Activated CD4-positive, alpha-beta T cell treated with anti-CD3 and anti-CD28 coated beads for 36 hours (primary cell): ENCODE data around the gene GRWD1. TPM values are rescaled to one million over a fixed set of nuclear protein-coding genes. Genes with fewer than 3 reads are reported as not detected.

ENCODE experiments used
- ATAC-seq: fragments of 200-7000 bp; cut with Tn5 transposase; one replicate; pipeline ENCODE4 v1.10.0; 2021; ENCODE audit warnings: mild to moderate bottlenecking, moderate library complexity
- CTCF ChIA-PET: fragments of 350-600 bp; sonication (Branson Sonifier 250); formaldehyde crosslinking; loops from one replicate; lab custom pipeline; 2021; ENCODE audit warnings: antibody characterized with exemption; lab: Charles Lee
- POLR2A ChIA-PET: fragments of 350-600 bp; sonication (Branson Sonifier 250); formaldehyde crosslinking; loops from one replicate; lab custom pipeline; 2021; ENCODE audit warnings: antibody characterized with exemption, inconsistent platforms; lab: Charles Lee
- DNase-seq: peaks from one replicate; pipeline ENCODE4 v3.0.0-alpha.2; 2020
- H3K27ac Mint-ChIP-seq: one replicate; pipeline ENCODE4 v1.8.0; 2021; ENCODE audit warnings: mixed read lengths
- H3K27me3 Mint-ChIP-seq: one replicate; pipeline ENCODE4 v1.8.0; 2021; ENCODE audit warnings: mixed read lengths
- H3K36me3 Mint-ChIP-seq: one replicate; pipeline ENCODE4 v1.8.0; 2021; ENCODE audit warnings: low read depth, mixed read lengths
- H3K4me1 Mint-ChIP-seq: one replicate; pipeline ENCODE4 v1.8.0; 2021; ENCODE audit warnings: mixed read lengths
- H3K4me3 Mint-ChIP-seq: one replicate; pipeline ENCODE4 v1.8.0; 2021; ENCODE audit warnings: mild to moderate bottlenecking, moderate library complexity, mixed read lengths
- H3K9me3 Mint-ChIP-seq: one replicate; pipeline ENCODE4 v1.8.0; 2021; ENCODE audit warnings: low read depth, mixed read lengths
- intact Hi-C, 2 experiments: fragments of 100-400 bp; cut with DNase I in 1 of 2; cut with micrococcal nuclease in 1 of 2; formaldehyde crosslinking; loops; one replicate each; pipeline versions ENCODE4 v1.14.2 to v1.15.1; 2022 to 2024; cut with DNase I, micrococcal nuclease
- total RNA-seq, 2 experiments: library from RNA; stranded (reverse); gene quantifications; one replicate each; pipeline ENCODE4 v1.2.3, GENCODE V29; 2021

The GRWD1 gene
- total RNA-seq, 2 experiments from 2014 or later = 43.4 to 51.3 TPM

DNA sequence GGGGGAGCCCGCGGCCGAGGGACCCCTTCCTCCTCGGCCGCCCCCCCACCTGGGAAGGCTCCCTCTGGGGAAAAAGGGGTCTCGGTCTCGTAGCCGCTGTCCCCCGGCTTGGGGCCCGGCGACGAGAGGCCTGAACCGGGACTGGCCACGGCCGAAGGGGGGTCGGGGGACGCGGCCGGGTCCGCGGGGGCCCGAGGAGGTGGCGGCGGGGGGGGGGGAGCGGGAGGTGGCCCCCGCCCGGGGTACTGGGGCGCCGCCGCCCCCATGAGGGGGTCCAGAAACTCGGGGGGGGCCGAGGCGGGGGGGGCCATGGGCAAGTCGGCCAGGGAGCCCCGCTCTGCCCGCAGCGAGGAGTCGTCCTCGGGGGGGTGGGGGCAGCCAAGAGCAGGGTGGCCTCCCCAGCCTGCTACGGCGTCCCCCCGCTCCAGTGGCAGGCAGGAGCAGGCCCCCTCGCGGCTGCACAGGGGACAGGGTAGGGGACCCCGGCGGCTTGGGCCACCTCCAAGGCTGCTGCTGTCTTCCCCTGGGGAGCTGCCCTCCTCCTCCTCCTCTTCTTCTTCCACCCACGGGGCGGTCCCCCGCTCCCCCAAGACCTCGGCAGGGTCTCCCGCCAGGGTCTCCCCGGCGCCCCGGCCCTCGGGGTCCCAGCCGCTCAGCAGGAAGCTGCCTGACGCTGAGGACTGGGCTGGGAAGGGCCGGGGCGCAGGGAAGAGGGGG lies 53.0 kb downstream of the GRWD1 start:
- CTCF ChIA-PET = no interaction called here
- ATAC-seq (no peak), DNase-seq (no peak)
- Mint-ChIP-seq H3K36me3 (peaks cover 3% of the 10 kb centered on the region), H3K4me3 (no peak overlapping the region), H3K27me3 (peaks cover 30% of the 10 kb centered on the region), H3K9me3 (no peaks in the 10 kb centered on the region), H3K27ac (no peak overlapping the region), H3K4me1 (peaks cover 21% of the 10 kb centered on the region)
- POLR2A ChIA-PET = no interaction called here
- intact Hi-C loops = loop anchor here in 1 of 2 experiments (10.0 kb wide), 2 partner anchors 104 to 466 kb away; partner anchors contain the start of genes FTL, GRIN2D and KDELR1

DNA sequence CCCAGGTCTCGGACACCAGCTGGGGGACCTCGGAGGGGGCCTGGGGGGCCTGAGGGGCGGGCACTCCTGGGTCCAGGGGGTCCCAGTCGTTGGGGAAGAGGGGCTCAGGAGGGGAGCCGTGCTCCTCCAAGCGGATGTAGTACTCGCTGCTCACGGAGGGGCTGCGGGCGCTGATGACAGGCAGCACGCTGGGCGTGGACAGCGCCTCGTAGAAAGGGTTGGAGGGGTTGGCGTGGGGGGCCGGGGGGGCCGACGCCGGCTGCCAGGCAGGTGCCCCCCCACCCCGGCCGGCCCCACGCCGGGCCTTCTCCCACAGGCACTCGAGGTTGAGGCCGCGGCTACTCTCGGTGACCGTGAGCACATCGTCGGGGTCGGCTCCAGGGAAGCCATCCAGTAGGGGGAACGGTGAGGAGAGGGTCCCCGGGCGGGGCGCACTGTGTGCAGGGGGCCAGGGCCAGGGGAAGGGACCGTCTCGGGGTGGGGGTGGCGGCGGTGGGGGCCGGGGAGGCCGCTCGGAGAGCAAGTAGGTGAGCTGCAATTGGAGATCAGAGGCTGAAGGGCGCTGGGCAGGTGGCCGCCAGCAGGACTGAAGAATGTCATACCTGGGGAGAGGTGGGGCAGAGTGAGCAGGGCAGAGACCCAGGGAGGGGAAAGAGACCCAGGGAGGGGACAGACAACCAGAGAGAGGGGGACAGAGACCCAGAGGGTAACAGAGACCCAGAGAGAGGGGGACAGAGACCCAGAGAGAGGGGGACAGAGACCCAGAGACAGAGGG lies 53.7 kb downstream of the GRWD1 start:
- DNase-seq (no peak), ATAC-seq (no peak)
- peaks cover 26% of the 10 kb centered on the region for H3K27me3 Mint-ChIP-seq
- intact Hi-C loops = loop anchor here in 1 of 2 experiments (10.0 kb wide), 2 partner anchors 105 to 465 kb away; partner anchors contain the start of genes FTL, GRIN2D and KDELR1
- H3K36me3 Mint-ChIP-seq = peaks cover 3% of the 10 kb centered on the region
- ChIA-PET POLR2A (no interaction called here), CTCF (no interaction called here)
- no peak overlapping the region for H3K4me3 Mint-ChIP-seq
- peaks cover 18% of the 10 kb centered on the region for H3K4me1 Mint-ChIP-seq
- no peaks in the 10 kb centered on the region for H3K9me3 Mint-ChIP-seq
- no peak overlapping the region for H3K27ac Mint-ChIP-seq

DNA sequence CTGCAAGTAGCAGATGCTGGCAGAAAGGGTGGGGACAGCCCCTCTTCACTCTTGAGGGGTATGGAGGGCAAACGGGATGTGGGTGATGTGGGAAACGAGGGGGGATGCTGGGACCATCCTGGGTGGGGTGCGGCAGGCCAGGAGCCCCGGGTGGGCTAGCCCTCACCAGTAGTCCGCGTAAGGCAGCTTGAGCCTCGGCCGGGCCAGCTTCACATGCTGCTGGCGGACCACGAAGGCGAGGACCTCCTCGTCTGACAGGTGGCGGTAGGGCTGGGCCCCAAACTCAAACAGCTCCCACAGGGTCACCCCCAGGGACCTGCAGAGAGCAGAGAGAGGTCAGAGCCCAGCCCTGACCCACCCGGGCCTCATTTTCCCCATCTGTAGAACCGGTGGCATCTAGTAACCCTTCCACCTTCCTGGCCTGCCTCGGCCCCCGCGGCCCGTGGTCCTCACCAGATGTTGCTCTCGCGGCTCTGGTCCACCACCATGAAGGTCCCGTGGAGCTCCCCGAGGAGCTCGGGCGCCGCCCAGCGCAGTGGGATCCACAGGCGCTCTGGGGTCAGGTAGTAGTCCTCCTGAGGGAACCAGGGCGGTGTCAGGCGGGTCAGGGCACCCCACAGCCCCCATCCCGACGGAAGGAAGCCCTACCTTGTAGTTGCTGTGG lies 55.2 kb downstream of the GRWD1 start:
- intact Hi-C loops = loop anchor here in 1 of 2 experiments (1.0 kb wide), 1 partner anchor 8 kb away; no protein-coding TSS in a partner anchor
- H3K4me1 Mint-ChIP-seq = peaks cover 18% of the 10 kb centered on the region
- ChIA-PET POLR2A (no interaction called here), CTCF (interaction anchor here (1.0 kb wide), 1 partner anchor 11 kb away, joined by 5 read pairs; no protein-coding TSS in a partner anchor)
- DNase-seq (no peak), ATAC-seq (no peak)
- H3K27me3 Mint-ChIP-seq = peaks cover 16% of the 10 kb centered on the region
- peak overlapping the region; percentile 45 for H3K4me3 Mint-ChIP-seq
- H3K36me3 Mint-ChIP-seq = peaks cover 3% of the 10 kb centered on the region
- H3K9me3 Mint-ChIP-seq = no peaks in the 10 kb centered on the region
- H3K27ac Mint-ChIP-seq = no peak overlapping the region

DNA sequence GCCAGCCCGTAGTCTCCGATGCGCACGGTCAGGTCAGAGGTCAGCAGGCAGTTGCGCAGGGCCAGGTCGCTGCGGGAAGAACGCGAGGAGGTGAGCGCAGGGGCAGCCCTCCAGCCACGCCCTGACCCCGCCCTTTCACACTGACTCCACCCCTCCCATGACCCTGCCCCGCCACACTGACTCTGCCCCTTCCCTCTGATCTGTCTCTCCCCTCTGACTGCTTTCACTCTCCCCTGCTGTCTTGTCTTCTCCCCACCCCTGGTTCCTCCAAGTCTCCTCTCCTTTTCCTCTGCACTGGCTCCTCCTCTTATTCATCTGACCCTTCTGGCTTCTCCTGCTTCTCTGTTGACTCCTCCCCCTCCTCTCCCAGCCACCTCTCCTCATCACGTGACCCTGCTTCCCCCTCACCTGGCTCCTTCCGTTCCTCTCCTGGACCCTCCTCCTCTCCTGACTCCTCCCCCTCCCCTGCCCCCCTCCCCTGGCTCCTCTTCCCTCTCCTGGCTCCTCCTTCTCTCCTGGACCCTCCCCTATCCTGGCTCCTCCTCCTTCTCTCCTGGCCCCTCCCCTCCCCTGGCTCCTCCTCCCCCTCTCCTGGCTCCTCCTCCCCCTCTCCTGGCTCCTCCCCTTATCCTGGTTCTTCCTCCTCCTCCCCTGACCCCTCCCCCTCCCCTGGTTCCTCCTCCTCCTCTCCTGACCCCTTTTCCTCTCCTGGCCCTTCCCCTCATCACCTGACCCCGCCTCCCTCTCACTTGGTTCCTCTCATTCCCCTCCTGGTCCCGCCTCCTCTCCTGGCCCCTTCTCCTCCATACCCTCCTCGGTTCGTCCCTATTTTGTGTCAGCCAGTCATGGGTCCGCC lies 55.9 kb downstream of the GRWD1 start:
- ATAC-seq (peak; percentile 76), DNase-seq (peak; percentile 86)
- Mint-ChIP-seq H3K4me1 (peaks cover 18% of the 10 kb centered on the region), H3K36me3 (peaks cover 3% of the 10 kb centered on the region), H3K4me3 (peak overlapping the region; percentile 45), H3K9me3 (no peaks in the 10 kb centered on the region), H3K27ac (peak overlapping the region; percentile 44), H3K27me3 (peaks cover 16% of the 10 kb centered on the region)
- CTCF ChIA-PET = interaction anchor here (0.8 to 1.0 kb wide), 2 partner anchors 12 to 83 kb away, joined by 3 to 6 read pairs; no protein-coding TSS in a partner anchor
- intact Hi-C loops = loop anchor here (1.0 to 2.0 kb wide), 2 partner anchors 8 to 33 kb away; partner anchors contain the start of gene CYTH2 (in 1 of the 2)
- POLR2A ChIA-PET = interaction anchor here (0.6 kb wide), 1 partner anchor 112 kb away, joined by 4 read pairs; no protein-coding TSS in a partner anchor

DNA sequence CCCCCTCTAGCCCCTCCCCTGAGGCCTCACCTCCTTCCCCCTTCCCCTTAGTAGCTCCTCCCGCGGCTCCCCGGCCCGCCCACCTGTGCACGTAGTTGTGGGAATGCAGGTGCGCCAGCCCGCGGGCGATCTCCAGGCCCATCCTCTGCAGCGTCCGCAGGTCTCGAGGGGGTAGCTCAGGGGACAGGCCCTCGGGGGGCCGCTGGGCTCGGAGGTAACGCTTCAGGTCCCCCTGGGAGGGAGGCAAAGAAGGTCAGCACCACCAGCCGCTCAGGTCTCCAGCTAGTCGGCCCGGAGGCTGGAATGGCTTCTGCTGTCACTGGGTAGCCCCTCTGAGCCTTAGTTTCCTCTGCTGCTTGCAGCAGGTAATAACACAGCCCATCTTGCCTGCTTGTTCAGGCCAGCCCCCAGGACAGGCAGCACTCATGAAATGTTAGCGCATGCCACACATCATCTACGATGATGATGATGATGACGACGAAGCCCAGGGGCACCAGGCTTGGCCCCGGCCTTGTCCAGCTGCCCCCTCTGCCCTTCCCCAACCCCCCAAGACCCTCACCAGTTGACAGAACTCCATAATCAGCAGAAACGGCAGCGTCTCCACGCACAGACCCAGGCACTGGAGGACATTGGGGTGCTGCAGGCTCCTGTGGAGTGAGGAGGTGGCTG lies 56.7 kb downstream of the GRWD1 start:
- CTCF ChIA-PET = interaction anchor here (0.5 to 1.0 kb wide), 3 partner anchors 12 to 82 kb away, joined by 3 to 6 read pairs (median 5); no protein-coding TSS in a partner anchor
- Mint-ChIP-seq H3K4me1 (peaks cover 18% of the 10 kb centered on the region), H3K36me3 (peaks cover 3% of the 10 kb centered on the region), H3K9me3 (no peaks in the 10 kb centered on the region), H3K27ac (no peak overlapping the region), H3K4me3 (no peak overlapping the region), H3K27me3 (peaks cover 12% of the 10 kb centered on the region)
- POLR2A ChIA-PET = interaction anchor here (0.6 to 0.8 kb wide), 2 partner anchors 112 to 113 kb away, joined by 3 to 4 read pairs; partner anchors contain the start of gene FAM83E
- ATAC-seq (no peak), DNase-seq (no peak)
- intact Hi-C loops = loop anchor here (1.0 to 2.0 kb wide), 2 partner anchors 9 to 34 kb away; partner anchors contain the start of gene CYTH2 (in 1 of the 2)

DNA sequence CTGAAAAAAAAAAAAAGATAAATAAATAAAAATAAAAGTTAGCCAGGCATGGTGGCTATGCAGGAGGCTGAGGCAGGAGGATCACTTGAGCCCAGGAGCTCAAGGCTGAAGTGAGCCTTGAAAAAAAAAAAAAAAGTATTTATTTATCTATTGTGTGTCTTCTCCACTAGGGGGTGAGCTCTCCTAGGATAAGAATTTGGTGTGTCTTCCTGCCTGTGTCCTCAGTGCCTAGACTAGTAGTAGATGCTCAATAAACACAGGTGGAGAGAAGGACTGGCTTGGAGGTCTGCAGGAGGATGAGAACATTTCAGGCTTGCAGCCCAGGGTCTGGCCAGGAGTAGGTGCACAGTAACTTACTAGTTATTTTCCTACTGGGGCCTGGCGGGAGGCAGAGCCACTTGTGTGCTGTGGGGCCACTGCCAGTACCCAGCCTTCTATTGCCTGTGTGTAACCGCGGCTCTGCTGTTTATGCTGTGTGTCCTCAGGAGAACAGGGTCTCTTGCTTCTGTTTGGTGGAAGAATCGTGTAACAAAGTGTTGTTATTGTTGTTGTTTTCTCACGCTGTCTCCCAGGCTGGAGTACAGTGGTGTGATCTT lies 60.5 kb downstream of the GRWD1 start:
- Mint-ChIP-seq H3K9me3 (no peaks in the 10 kb centered on the region), H3K27me3 (no peaks in the 10 kb centered on the region), H3K4me1 (peaks cover 16% of the 10 kb centered on the region), H3K4me3 (no peak overlapping the region), H3K27ac (no peak overlapping the region), H3K36me3 (peaks cover 5% of the 10 kb centered on the region)
- DNase-seq (no peak), ATAC-seq (peak; percentile 8)
- intact Hi-C loops = loop anchor here (1.0 kb wide), 3 partner anchors 78 to 102 kb away; no protein-coding TSS in a partner anchor
- ChIA-PET CTCF (interaction anchor here (0.6 to 6.4 kb wide), 15 partner anchors 10 to 444 kb away, joined by 3 to 60 read pairs (median 4); no protein-coding TSS in a partner anchor), POLR2A (interaction anchor here (0.6 to 1.8 kb wide), 3 partner anchors 13 to 78 kb away, joined by 3 to 13 read pairs (median 7); no protein-coding TSS in a partner anchor)

Other genes starting within 250 kb of the GRWD1 start
- 100 to 1,000 TPM; 109 to 118 TPM for gene CARD8, start 190.1 kb upstream of the GRWD1 start, total RNA-seq
- under 1 TPM in 1 of 2 experiments, not detected in 1; 0.12 TPM for gene ZNF114, start 175.9 kb upstream of the GRWD1 start, total RNA-seq
- 100 to 1,000 TPM; 166 to 195 TPM for gene EMP3, start 120.4 kb upstream of the GRWD1 start, total RNA-seq
- 10 to 100 TPM; 18.9 to 21.5 TPM for gene TMEM143, start 82.0 kb upstream of the GRWD1 start, total RNA-seq
- gene SYNGR4, start 81.6 kb upstream of the GRWD1 start, total RNA-seq = under 1 TPM in 1 of 2 experiments, not detected in 1; 0.25 TPM
- gene KDELR1, start 54.4 kb upstream of the GRWD1 start, total RNA-seq = 10 to 100 TPM; 69.5 to 78.8 TPM
- gene GRIN2D, start 52.3 kb upstream of the GRWD1 start, total RNA-seq = under 1 TPM; 0.11 to 0.14 TPM
- 1 to 10 TPM in 1 of 2 experiments, under 1 TPM in 1; 0.86 to 1.1 TPM for gene KCNJ14, start 9.6 kb downstream of the GRWD1 start, total RNA-seq
- 10 to 100 TPM; 22.5 to 24.2 TPM for gene CYTH2, start 23.4 kb downstream of the GRWD1 start, total RNA-seq
- gene LMTK3, start 65.9 kb downstream of the GRWD1 start, total RNA-seq = 1 to 10 TPM; 3.9 to 4.5 TPM
- not detected for gene SULT2B1, start 106.2 kb downstream of the GRWD1 start, total RNA-seq
- not detected for gene SPACA4, start 160.8 kb downstream of the GRWD1 start, total RNA-seq
- gene FAM83E, start 169.1 kb downstream of the GRWD1 start, total RNA-seq = 1 to 10 TPM; 1.5 to 4.1 TPM
- gene RPL18, start 173.2 kb downstream of the GRWD1 start, total RNA-seq = 1,000 to 10,000 TPM; 2,026 to 2,191 TPM
- 10 to 100 TPM; 27.0 TPM for gene SPHK2, start 173.5 kb downstream of the GRWD1 start, total RNA-seq
- gene DBP, start 191.4 kb downstream of the GRWD1 start, total RNA-seq = 10 to 100 TPM in 1 of 2 experiments, 1 to 10 TPM in 1; 8.3 to 12.4 TPM
- gene CA11, start 200.2 kb downstream of the GRWD1 start, total RNA-seq = 10 to 100 TPM; 11.5 to 18.0 TPM
- under 1 TPM; 0.50 to 0.60 TPM for gene NTN5, start 227.0 kb downstream of the GRWD1 start, total RNA-seq
- not detected for gene FUT2, start 250.0 kb downstream of the GRWD1 start, total RNA-seq